ENCODE data around the gene USP6NL.
"Not testable (repeated sequence)": the region's sequence is repeated elsewhere in the genome, so short reads cannot be mapped to it uniquely, and the experiment has no call there.

The USP6NL gene

DNA sequence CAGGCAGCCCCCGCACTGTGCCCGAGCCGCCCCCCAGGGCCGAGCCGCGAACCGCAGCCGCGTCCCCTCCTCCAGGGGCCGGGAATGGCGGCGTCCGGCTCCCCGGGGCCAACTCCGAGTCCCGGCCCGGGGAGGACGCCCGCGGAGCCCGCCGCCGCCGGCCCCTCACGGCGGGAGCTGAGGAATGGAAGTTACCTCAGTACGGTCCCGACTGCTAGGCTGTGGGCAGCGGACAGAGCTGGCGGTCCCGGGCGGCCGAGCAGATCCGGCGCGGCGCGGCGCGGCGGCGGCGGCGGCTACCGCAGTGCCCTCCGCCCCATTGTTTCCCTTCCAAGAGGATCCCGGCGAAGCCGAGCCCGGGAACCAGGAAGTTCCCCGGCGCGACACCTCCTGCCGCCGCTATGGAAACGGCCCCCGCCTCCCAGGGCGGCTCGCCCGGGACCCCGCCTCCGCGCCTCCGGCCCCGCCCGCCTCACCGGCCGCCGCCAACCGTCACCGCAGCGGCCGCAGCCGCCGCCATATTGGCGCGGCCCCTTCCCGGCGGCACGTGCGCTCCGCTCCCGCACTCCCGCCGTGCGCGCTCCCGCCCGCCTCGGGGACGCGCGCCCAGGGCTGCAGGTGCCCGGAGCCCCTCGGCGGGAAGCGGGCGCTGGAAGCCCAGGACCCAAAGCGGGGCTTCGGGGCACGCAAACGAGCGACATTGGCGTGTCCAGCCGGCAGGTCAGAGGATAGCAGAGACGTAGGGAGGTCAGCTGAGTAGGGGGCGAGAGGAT lies at the start of gene USP6NL:
Gene USP6NL, minus strand, starts transcription at position 403 of the 773 bp plus-strand sequence. CDS start 14,016 bp downstream, outside the sequence.
- DNase-seq (ENCODE audit: low read depth in 3 of 3) = peak in 2 of 3 experiments; percentile 51 to 67

DNA sequence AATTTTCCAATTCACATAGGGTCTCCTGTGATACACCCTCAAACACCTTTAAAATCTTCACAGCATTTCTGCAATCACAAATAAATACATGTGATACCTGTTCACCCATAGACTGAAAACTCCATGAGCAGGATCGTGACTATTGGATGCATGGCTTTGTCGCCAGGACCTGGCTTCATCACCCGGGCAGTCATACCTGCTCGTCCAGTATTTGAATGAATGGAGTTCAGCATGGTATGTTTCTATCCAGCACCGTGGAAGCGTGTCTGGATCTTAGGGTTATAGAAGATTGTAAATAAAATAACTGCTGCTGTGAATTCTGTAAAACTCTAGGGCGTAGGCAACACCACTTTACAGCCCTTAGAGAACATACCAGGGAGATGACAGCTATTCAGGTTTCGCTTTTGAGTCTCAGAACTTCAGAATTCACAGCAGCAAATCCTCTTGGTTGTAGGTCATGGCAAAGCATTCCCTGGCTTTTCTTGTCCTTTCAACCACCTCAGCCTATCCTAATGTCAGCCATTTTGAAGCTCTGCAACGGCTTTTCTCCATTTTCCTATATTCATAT lies 47.4 kb upstream of the USP6NL start:
- no peak for DNase-seq (ENCODE audit: low read depth in 3 of 3)

DNA sequence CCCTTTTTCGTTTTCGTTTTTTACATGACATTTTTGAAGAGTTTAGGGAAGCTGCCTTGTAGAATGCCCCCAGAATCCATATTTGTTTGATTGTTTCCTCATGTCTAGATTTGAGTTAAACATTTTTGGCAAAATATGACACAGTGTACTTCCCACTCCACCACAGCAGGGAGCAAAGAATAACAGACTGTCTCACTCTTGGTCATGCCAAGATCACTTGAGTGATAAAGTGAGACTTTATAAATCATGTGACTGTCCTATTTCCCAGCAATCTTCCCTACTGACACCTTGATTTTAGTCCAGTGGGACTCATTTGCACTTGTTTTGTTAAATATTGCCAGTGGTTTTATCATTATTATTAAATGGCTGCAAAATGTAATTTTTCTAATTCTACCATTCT lies 44.4 kb upstream of the USP6NL start:
- no peak for DNase-seq (ENCODE audit: low read depth in 3 of 3)

DNA sequence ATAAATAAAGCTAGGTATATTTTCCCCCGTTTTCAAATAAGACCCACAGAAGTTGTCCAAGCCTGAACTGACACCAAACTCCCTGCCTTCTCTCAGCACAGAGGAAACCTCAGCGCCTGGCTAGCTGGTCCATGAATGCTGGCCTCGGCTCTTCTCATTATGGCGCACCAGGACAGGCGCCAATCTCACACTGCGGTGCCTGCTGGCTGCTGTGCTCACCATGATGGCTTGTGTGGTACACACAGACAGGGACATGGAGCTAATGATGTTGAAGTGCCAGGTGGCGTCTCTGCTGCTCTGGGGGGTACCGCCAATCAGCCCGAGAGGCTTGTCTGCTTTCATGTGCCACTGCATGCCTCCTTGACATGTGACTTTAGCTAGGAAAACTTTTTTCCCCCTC lies 43.2 kb upstream of the USP6NL start:
- DNase-seq (ENCODE audit: low read depth in 3 of 3) = no peak

DNA sequence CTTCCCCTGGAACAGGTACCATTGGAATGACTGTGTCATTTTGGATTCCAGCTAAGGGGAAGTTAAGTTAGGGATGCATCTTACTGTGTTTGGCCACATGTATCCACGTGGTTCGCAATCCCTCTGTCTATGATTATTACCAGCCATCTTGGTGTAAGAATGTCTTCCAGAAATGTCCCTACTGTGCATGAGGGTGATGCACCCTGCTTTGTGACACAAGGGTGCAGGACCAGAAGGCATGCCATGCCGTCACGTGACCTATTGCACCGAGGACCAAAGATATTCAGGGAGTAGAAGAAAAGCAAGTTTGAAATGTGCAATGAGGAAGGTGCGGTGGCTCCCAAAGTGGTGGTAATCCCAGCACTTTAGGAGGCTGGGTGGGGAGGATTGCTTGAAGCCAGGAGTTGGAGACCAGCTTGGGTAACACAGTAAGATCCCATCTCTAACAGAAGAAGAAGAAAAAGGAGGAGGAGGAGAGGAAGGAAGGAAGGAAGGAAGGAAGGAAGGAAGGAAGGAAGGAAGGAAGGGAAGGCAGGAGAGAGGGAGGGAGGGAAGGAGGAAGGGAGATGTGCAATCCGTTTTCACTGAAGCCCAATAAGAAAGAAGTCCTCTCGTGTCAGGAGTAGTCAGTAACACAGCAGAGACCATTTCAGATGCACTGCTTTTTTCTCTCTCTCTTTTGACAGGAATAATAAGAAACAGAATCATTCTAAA lies 42.5 kb upstream of the USP6NL start:
- DNase-seq (ENCODE audit: low read depth in 3 of 3) = no peak

DNA sequence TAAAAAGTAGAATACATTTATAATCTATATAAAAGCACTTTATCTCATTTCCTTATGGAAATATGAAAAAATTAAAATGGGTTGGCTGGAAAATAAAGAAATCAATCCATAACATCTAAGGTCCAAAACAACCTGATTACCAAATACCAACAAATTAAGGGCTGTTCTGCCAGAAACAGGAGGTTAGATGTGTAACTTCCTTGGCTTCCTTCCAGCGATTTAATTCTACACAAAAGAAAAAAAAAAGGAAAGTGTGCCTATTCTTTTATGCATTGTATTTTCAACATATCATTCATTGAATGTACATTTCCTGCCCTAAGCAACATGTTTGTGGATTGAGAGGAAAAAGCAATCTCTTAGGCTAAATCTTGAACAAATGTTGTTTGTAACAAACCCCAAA lies 36.2 kb upstream of the USP6NL start:
- no peak for DNase-seq (ENCODE audit: low read depth in 3 of 3)

DNA sequence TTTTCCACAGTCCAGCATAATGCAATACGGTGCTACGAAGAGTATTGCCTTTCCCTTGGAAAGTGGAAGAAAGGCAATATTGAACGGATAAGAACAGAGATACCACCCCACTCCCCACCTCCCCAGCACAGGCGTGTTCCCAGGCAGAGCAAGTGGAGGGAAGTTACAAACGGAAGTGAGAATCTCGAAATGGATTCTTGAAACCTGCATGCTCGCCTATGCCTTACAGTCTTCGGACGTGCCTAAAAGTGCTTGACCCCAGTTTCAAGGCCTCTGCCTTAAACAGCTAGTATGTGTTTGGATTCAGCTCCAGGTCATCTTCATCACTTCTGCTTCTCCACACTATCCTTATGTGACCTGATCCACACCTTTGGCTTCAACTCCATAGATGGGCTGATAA lies 35.0 kb upstream of the USP6NL start:
- no peak for DNase-seq (ENCODE audit: low read depth in 3 of 3)

DNA sequence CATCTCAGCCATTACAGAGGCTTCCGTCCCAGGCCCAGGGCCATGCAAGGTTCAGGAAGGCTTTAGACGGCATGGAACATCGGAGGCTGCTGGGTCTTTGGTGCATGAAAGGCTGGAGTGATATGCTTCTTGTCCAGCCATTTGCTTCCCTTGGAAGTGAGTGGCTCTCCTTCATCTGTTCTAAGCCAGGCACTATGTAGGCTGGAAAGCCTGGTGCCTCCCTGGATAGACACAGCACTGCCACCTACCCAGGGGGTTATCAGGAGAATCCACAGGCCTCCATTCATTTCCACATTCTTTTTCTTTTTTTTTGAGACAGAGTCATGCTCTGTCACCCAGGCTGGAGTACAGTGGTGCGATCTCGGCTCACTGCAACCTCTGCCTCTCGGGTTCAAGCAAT lies 31.6 kb upstream of the USP6NL start:
- DNase-seq (ENCODE audit: low read depth in 3 of 3) = no peak

DNA sequence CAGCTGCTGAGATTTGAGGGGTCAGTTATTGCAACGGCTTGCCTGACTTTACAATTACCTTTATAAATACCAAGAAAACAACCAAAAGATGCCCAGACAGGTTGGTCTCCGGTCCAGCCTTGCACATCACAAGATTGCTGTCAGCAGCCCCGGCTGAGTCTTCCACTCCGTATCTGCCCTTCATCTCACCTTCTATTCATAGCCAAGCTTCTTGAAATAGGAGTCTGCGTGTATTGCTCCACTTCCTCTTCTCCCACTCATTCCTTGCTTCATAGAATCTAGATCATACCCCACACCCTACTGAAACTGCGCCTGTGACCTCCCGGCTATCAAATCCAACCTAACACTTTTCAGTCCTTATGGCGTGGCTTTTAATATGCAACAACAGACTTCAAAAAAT lies 31.1 kb upstream of the USP6NL start:
- DNase-seq (ENCODE audit: low read depth in 3 of 3) = no peak

DNA sequence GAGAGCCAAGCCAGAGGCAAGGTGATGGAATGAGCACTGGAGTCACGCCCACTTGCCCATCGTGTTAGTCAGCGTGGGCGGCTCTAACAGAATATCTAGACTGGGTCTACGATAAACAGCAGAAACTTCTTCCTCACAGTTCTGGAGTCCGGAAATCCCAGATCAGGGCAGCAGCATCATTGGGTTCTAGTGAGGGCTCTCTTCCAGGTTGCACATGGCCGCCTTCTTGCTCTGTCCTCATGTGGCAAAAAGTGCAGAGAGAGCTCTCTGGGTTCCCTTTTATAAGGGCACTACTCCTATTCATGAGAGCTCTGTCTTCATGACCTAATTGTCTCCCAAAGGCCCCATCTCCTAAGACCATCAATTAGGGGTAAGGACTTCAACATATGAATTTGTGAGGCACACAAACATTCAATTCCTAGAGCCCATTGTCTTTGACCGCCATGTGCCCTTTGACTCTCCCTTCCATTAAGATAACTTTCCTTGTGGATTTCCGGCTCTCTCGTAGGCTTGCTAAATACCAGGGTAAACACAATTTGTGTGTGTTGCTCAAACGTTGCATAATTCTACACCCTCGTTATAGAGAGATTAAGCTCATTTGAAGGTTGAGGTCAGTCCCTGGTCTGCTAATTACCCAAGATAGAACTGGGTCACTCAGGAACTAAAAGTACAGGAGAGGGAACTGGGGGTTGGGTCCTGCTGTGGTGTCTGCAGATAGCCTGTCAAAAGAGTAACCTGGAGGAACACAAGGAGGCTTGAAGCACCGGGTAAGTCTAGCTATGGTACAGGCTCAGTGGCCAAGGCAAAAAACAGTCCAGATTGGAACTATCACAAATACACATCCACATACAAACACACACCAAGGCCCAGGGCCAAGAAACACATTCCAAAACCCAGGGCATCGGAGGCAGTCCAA lies 28.7 kb upstream of the USP6NL start:
- DNase-seq (ENCODE audit: low read depth in 3 of 3) = no peak

DNA sequence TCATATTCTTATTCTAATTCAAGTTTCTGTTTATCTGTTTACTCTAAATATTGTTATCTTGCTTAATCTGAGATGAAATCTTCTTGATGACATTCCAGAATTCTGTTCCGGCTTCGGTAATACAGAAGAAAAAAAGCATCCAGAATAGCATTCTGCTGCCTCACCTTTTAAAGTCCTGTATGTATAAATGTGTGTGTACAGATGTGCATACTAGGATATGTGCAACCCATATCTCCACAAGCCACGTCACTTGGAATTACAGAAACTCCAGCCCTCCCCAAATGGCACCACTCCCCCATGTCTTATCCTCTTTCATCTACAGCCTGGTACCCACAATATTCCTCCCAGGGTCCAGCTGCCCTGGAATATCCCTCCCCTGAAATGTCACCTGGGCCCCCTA lies 27.9 kb upstream of the USP6NL start:
- no peak for DNase-seq (ENCODE audit: low read depth in 3 of 3)

DNA sequence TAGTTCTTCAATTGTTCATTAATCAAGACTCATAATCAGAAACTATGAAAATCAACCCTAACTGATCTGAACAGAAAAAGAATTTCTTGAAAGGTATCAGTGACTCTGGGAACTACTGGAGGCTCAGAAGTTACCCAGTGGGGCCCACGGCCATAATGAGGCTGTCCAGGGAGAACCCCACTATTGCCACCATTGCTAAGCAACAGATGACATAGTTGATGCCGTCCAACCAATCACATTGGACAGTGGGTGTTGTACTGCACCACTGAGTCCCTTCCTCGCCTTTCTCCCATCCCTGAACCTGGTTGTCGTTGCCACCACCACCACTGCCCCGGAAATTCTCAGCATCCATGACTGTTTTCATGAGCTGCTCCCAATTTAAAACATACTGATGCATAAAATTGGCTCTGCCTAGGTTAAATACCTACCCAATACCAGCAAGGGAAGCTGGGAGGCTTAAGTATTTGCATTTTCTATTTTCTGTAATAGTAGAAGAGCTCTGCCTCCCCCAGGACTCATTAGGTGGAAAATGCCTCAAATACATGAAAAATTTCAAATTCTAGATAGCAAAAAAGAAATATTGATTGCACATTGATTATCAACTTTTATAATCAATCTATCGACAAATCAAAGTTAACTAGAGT lies 26.7 kb upstream of the USP6NL start:
- no peak for DNase-seq (ENCODE audit: low read depth in 3 of 3)

DNA sequence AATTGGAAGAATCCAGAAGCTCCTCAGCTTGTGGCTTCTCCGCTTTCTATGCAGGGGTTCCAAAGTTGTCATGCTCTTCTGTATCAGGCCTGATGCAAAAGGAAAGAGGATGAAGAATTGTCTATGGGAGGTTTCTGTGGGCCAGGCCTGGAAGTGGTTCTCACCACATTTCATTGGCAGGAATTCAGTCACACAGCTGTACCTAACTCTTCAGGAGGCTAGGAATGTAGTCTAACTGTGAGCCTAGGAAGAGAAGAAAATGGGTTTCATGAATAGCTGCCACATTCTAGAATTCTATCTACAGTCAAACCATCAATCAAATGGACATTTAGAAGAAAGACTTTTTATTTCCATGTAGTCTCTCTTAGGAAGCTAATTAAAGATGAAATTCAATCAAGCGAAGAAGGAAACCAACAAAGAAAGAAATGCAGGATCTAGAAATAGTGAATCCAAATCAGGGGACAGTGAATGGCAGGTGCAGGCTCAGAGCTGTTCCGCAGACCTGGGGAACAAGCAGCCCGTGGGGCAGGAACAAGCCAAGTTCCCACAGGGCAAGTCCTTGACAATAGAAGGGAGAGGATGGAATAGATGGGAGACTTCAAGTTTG lies 25.4 kb upstream of the USP6NL start:
- DNase-seq (ENCODE audit: low read depth in 3 of 3) = no peak

DNA sequence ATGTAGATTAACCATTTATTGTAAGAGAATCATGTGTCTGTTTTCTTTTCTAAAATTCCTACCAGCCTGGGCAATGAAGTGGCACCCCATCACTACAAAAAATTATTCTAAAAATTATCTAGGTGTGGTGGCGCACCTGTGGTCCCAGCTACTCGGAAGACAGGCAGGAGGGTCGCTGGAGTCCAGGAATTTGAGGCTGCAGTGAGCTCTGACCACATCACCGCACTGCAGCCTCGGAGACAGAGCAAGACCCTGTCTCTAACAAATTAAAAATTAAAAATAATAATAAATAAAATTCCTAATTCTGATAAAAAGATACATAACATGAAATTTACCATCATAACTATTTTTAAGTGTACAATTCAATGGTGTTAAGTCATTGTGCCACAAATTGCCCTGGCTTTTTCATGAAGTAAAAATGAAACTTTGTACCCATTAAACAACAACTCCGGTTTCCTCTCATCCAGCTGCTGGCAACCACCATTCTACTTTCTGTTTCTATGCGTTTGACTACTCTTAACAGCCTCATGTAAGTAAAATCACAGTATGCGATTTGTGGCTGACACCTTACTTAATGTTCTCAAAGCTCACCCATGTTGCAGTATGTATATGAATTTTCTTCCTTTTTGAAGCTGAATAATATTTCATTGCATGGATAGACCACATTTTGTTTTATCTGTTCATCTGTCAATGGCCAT lies 20.6 kb upstream of the USP6NL start:
- DNase-seq (ENCODE audit: low read depth in 3 of 3) = no peak

DNA sequence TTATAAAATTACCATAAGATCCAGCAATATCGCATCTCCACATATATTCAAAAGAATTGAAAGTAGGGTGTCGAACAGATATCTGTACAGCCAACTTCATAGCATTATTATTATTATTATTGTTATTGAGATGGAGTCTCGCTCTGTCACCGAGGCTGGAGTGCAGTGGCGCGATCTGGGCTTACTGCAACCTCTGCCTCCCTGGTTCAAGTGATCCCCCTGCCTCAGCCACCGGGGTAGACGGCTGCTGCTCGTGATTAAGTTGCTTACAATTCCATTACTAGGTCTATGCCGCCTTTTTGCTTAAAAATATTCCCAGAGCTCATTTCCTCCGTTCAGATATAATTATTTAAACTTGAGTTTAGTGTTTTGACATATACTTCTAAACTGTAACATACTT lies 19.8 kb upstream of the USP6NL start:
- no peak for DNase-seq (ENCODE audit: low read depth in 3 of 3)

DNA sequence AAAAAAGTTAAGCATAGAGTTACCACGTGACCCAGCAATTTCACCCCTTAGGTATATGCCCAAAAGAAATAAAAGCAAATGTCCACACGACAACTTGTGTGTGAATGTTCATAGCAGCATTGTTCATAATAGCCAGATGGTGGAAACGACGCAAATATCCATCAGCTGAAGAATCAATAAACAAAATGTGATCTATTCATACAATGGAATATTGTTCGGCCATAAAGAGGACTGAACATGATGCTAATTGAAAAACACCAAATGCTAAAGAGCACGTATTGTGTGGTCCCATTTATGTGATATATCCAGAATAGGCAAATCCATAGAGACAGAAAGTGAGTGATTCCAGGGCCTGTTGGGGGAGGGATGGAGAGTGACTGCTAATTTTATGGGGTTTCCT lies 18.3 kb upstream of the USP6NL start:
- DNase-seq (ENCODE audit: low read depth in 3 of 3) = no peak

DNA sequence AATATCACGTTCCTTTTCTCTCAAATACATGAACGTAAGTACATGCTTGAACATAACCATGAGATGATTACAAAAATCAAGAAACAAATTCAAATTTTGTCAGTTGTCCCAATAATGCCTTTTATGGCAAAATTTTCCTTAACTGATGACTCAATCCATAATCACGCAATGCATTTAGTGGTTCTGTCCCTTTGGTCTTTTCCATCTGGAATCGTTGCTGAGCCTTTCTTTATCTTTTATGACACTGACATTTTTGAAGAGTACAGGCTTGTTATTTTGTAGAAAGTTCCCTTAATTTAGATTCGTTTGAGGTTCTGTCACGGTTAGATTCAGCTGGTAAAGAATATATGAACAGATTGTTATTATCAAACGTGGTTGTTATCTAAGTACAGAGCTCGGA lies 16.5 kb upstream of the USP6NL start:
- not testable (repeated sequence) for DNase-seq (ENCODE audit: low read depth in 3 of 3)

DNA sequence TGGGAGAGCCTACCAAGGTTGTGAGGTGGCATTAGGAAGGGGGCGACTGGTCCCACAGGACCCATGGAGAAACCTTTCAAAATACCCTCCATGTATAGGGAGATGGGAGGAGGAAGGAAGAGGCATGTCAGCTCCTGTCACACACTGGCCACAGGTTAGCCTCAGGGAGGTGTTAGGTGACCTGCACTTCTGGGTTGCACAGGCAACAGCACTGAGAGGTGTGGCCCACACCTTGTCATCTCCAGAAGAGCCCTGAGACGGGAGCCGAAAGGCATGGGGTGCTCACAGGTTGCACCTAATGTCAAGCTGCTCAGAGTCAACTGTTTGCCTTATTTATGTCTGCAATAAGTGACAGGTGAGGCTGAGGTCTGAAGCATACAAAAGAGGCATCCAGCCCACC lies 14.6 kb upstream of the USP6NL start:
- DNase-seq (ENCODE audit: low read depth in 3 of 3) = no peak

DNA sequence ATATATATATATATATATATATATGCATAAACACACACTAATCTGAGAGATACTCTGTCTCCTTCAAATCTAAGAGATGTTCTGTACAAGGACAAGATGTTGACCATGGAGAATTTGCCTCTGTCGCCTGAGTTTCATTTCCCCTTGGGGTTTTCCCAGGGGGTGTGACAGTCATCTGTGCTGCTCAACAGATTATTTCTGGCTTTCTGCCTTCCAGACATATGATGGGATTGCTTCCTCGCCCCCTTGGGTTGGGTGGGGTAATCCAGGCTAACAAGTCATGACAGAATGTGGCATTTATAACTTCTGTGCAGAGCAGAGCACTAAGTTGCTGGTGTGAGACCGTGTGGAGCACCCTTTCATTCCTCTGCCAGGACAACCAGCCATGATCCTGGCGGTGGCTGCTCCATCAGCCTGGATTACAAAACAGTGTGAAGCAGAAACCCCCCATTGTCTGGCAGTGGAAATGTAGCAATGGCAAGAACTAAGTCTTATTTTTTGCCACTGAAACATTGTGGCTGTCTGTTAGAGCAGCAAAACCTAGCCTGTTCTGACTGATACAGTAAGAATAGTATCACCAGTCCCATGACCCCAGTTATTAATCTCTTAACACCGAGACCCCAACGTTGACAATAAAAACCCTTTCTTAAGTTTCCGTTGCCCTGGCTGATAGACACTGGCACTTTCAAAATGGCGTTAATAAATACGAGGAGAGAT lies 13.7 kb upstream of the USP6NL start:
- DNase-seq (ENCODE audit: low read depth in 3 of 3) = no peak

DNA sequence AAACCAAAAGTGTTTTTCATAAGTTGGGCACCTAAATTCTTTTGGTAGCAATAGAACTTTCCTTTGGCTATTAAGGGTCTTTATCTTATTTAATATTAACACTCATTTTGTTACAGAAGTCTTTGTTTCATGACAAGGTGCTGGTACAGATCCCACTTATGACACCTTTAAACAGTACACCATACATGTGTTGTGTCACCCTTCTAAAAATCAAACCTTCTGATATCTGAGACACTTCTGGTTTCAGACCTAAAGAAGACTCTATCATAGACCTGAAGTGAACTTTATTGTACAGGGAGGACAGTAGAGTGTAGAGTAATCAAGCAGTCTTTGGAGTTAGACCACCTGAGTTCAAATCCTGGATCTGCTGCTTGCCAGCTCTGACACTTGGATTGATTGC lies 5.8 kb upstream of the USP6NL start:
- no peak for DNase-seq (ENCODE audit: low read depth in 3 of 3)

Measured in stimulated activated CD4-positive, alpha-beta T cell treated with anti-CD3 and anti-CD28 coated beads, TNF-alpha, amount 100 ng/mL, for 24 hours (primary cell).